GM18517 (cell line): ENCODE data around the gene TCOF1.
A peak's percentile ranks its signal among the peaks of the same experiment; 100 is the strongest.

Source experiments
- ATAC-seq: cut with Tn5 transposase; IDR thresholded peaks from one replicate; pipeline ENCODE4 v1.9.1; 2021; ENCODE audit warnings: mild to moderate bottlenecking, moderate library complexity; ENCODE audit not compliant: unreplicated experiment

Gene TCOF1

DNA sequence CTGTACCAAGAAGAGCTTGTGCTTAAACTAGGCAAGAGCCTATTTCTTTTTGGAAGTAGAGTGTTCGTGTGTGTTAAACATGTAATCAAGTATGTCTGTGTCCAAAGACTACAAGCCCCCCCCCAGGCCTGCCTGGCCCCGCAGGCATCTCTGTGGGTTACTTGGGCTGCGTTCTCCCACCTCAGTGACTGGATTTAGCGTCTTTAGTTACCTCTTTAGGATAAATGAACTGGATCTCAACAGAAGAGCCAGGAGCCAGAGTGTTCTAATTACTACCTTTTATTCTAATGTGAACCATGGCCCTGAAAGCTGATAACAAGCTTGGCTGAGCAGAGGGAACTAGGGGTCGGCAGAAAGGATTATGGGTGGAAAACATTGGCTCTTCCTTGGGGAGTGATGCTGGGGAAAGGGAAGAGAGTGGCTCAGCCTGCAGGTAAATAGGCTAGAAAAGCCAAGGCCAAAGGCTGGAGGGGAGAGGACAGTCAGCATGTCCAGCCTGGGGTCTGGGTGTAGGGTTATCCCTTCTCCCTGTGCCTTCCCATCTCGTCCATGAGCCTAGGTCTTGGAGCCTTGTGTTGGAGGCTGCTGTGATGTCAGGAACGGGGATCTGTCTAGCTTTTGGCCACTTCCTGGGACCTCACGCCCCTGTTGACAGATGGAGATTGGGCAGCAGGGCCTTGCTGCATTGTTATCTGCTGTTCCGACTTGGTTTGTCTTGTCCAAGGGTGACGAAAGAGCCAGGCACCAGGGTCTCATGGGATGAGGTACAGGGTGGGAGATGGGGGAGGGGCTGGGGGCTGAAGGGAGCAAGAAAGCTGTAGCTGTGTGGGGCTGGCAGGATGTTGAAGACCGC, 44.1 kb downstream of the TCOF1 start:
- no peak for ATAC-seq

DNA sequence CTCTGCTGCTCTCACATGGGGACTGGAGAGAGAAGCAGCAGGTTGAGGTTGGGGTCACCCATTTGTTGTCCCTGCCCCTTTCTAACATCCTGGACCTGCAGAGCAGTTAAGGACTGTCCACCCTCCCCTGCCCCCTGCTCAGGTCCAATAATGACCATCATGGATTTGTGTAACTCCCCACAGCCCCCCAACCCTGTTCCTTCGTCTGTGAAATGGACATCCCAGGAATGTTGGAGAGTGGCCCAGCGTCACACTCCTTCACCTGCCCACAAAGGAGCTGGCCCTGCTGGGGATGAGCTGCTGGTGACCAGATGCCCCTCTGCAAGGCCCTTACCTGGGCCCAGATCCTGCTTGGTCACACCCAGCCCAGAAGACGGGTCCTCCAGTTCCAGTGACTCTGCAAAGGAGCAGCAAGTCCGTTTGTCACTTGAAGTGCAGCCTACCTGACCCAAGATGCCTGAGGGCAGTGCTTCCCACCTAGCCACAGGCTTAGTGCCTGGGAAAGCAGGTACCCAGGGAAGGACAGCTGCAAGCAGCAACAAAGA, 44.8 kb downstream of the TCOF1 start:
- ATAC-seq: no peak

DNA sequence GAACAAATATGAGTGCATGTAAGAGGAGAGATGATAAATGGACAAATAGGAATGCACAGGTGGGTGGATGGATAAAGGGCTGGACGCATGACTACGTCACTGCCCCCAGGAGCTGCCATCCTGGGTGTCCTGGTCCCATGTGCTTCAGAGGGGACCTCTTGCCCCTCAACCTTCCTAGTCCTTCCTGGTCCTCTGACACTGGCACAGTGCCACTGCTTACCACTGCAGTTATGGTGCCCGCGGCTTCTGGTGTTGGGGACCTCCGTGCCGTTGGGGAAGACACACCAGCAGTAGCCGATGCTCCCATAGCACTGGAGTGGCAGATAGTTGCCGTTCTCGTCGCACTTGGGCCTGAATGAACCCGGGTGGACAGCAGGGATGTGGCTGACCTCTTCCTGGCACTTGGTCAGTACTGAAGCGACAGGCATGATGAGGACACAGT, 45.4 kb downstream of the TCOF1 start:
- ATAC-seq: no peak

DNA sequence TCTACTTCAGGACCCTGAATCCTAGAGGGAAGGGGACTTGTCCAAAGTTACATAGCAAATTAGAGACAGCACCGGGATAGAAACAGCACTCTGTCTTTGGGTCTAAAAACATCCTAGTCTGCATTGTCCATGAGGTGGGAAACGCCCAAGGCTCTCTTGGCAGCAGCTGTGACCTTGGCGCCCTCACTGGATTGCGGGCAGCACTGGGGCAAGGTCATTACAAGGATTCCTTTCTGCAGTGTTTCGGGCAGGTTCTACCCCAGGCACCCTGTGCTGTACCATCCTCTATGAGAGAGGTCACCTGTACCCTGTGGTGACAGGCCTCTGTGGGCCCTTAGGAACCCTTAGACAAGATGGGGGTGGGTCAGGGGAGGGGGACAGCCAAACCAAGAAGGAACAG, 46.6 kb downstream of the TCOF1 start:
- no peak for ATAC-seq

DNA sequence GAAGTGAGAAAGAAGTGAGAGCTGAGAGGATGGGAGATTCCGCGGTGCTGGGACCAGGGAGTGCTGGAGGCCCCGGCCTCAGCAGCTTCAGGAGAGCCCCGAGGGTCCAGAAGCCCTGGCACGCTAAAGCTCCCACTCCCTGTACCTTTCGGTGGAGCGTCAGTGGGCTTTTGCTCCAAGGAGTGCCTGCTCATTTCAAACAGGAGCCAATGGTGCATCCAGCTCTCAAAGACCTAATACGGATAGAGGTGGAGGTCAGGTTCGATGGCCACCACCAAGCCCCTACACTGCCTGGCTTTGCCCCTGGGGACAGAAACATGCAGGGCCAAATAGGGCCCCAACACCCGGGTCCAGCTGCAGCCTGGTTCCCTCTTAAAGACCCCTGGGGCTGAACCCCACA, 47.0 kb downstream of the TCOF1 start:
- no peak for ATAC-seq

DNA sequence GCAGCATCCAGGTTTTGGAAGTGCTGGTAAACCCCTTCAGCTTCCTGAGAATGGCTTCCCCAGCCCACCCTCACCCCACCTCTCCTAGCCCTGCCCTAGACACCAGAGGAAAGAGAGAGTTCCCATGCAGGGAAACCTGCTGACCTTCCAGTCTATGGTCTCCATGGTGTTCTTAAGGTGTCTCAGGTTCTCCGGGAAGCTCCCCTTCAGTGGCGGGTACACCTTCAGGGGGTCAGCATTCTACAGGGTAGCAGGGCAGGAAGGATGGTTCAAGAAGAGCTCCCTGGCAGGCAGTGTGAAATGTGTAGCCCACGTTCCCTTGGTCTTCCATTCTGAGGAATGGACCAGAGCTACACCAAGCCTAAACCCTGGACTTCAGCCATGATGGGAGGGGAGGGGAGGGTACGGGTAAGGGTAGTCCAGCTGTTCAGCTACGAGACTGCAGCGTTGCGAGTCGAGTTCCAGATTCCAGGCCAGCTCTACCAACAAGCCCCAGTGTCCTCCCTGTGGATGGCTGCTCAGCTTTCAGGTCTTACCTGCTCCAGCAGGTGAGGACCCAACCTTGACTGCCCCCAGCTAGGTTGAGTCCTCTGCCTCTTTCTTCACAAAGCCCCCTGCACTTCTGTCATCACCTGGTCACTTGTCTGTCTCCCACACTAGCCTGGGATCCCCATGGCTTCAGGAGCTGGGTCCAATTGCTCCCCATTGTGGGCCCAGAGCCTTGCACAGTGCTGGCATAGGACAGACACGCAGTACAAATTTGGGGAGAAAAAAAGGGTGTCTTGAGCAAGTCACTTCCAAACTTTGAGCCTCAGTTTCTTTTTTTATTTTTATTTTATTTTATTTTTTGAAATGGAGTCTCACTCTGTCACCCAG, 47.7 kb downstream of the TCOF1 start:
- ATAC-seq: no peak

DNA sequence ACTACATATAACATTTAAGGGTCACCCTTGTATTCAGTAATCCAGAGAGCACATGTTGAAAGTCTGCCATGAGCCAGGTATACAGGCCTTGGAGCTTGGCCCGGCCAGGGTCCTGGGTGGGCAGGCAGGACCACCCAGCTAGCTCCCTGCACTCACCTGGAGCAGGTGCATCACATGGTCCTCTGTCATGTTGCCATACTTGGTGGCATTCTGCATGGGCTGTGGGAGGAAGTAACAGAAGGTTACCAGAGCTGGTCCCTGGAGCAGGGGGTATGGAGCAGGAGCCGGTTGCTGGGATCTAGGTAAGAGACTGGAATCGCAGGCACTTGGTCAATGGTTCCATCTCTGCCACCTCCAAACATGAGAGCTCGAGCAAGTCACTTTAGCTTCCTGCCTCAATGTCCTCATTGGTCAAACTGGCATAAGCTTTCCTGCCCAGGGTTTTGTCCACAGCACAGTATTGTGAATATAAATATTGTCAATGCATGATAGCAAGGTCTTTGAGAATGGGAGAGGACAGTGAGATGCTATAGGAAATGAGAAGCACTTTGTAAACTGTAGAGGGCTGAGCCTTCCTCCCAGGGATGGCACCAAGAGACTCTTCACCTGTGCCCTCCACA, 48.7 kb downstream of the TCOF1 start:
- no peak for ATAC-seq

DNA sequence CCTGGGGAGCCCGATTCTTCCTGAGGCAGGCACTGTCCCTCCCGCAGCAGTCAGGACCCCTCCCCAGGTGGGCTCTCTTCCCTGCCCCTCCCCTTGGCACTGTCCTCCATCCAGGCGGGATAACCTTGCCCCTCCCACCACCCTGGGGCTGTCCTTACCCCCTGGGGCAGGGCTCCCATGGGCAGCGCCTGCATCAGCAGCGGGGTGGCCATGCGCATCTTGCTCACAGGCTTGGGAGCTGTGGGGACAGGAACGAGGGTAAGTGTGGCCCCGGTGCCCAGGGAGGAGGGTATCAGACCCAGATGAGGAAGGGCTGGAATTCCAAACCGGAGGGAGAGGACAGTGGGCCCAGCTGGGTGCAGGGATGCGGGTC, 49.2 kb downstream of the TCOF1 start:
- no peak for ATAC-seq

DNA sequence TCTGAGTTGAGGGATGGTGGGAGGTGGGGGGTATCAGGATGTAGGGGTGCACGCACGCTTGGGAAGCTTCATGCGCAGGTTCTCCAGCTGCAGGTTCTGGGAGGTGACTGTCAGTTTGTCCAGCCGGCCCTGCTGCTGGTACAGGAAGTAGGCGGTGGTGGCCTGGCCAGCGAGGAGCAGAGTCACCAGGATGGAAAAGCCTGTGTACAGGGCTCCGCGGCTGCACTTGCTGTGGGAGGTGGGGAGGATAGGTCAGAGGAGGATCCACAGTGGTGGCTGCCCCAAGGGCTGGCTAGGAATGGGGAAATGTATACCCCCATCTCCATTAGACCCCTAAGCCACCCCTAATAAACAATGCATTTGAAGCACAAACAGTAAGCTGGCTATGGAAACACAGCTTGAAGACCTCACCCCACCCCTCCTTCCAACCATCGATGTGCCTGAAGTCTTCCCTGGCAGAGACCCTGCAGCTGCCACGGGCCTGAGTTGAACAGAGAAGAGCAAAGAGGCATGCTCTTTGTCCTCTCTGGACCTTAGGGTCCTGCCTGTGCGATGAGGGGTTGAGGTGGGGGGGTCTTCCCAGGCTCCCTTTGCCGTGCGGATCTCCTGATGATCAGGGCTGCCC, 49.7 kb downstream of the TCOF1 start:
- ATAC-seq: no peak

DNA sequence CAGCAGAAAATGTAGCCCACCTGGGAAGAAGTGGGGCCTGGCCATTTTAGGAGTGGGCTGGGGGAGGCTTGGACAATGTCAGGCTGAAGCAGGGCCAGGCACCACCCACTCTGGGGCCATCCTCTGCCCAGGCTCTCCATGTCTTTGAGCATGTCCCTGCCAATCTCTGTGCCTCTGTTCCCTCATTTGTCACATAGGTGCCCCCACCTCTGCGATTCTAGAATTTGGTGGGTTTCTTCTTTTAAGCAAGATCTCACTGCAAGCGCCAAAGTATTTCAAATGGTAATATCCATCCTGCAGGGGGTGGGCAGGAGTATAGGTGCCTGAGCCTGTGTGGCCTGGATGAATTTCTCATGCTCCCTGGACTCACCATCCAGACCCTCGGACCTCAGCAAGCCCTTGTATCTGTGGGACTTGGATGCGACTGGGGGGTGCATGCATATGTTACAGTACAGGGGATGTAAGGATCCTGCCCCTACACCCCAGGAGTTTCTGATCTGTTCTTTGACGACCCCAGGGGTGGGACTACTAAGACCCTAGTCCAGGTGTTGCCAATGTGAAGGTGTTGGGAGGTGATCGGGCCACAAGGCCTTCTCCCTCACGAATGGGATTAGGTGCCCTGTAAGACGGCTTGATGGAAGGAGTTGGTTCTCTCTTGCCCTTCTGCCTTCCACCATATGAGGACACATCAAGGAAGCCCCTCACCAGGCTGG, 50.9 kb downstream of the TCOF1 start:
- ATAC-seq: no peak

DNA sequence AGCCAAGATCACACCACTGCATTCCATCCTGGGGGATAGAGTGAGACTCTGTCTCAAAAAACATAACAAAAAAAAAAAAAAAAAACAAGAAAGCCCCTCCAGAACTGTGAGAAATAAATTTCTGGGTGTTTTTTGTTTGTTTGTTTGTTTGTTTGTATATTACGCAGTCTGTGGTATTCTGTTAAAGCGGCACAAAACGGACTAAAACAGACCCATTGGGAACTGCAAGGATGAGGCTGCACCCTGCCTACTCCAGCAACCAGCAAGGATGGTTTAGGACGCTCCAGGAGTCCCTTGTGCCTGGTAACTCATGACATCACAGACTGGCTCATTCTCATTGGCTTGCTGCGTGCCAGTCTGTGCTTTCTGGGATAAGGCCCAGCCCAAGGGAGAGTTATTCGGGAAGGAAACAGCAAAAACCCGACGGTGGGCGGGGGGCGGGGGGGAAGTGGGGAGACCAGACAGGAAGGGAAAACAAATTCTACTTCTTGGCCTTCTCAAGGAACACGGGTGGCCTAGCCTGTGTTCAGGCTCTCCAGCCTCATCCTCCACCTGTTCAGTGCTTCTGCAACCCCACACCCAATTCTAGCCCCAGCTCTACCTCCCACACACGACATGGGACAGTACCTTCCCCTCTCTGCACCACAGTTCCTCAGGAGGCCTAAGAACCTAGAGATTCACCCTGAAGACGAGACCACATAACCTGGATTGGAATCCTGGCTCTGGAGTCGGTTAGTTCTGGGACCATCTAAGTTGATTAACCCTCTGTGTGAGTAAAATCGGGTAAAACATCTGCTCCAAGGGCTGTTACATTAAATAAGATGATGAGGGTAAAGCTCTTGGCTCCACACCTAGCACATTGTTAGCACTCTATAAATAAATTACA, 52.4 kb downstream of the TCOF1 start:
- no peak for ATAC-seq

DNA sequence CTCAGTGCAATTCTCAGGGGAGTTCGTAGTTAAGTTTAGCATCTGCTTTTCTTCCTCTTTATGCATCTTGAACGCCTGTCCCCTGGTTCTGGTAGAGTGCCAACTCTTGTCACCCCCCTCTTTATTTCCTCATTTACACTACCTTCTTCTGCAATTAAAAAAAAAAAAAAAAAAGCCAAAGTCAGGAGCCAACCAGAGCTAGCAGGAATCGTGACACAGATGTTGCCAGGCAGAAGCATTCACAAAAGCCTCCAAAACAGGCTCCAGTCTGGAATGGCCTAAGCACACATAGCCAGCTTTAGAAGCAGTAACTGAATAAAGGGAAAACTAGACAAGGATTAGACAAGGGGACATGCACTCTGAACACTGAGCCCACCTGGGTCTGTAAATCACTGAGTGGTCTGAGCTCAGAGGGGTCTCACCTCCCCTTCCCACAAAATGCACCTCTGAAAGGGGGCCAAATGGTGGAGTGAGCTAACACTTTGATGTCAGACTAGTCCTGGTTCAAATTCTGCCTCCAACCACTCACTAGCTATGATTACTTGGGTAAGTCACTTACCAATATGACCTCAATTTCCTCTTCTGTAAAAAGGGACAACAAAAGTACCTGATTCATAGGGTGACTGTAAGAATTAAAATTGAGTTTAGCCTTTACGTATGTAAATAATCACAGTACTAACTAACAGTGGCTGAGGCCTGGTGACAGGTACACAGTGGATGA, 53.2 kb downstream of the TCOF1 start:
- no peak for ATAC-seq

DNA sequence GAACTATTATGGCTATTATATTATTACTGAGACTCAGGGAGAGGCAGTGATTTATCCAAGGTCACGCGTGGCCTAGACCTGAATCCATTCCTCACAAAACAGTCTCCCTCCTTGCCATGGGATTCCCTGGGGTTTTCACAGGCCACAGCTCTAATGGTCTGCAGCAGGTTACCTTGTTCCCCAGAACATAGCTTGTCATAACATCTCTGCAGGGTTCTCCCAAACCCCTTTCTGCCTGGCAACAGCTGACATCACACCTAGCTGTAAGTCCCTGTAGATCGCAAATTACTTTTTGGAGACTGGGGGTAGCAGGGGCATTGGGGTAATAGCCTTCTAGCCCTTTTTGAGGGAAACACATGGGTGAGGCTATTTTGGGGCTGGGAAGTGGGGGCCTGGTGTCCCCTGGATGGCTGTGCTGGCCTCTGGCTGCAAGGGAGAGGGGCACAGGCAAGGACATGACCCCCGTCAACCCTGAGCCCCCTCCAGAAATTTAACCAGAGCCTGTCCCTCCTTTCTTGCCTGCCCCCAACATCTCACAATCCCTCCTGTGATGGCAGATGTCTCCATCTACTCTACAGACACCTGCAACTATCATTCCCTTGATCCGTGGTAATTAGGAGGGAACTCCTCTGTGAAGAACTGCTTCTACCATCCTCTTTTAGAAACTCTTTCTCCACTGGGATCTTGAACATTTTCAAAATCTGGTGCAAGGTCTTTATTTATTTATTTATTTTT, 53.9 kb downstream of the TCOF1 start:
- no peak for ATAC-seq

DNA sequence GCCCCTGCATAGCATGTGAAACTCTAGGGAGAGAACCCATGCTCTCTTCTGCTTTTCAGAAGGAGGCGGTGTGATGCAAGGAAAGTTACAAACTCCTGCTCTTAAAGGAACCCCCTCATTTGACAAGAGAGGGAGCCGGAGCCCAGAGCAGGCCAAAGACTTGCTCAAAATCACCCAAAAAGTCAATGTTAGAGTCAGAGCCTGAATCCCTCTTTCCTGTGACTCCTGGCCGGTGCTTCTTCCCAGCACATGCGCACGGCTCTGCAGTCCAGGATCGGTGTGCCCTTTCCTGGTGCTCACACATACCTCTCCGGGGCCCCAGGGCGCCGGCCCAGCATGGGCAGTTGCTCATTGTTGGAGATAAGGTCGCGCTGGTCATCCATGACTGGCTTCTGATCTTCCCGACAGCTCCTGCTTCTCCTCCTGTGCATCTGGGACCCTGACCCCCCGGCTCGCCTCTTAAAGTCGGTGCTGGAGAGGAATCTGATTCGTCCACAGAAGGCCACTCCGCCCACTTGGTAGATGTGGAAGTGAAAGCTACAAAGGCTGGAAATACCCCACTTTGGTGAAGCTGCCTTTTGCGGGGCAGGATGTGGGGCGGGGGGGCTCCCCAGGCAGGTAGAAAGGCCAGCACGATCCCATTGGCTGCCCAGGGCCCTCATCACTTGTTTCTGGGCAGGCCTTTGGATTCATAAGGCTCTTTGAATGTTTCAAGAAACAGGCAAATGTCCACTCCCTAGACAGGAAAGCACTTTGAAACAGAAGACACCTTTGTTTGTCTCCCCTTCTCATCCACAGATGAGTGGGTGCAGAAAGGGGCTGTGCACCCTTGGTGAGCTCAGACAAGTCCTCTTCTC, 55.0 kb downstream of the TCOF1 start, which contains the start of gene CD74:
Gene CD74 (minus strand): TSS at position 592 of the 857 bp plus-strand sequence. CDS start 161 bp downstream, at position 431.
- ATAC-seq: peak; percentile 74

DNA sequence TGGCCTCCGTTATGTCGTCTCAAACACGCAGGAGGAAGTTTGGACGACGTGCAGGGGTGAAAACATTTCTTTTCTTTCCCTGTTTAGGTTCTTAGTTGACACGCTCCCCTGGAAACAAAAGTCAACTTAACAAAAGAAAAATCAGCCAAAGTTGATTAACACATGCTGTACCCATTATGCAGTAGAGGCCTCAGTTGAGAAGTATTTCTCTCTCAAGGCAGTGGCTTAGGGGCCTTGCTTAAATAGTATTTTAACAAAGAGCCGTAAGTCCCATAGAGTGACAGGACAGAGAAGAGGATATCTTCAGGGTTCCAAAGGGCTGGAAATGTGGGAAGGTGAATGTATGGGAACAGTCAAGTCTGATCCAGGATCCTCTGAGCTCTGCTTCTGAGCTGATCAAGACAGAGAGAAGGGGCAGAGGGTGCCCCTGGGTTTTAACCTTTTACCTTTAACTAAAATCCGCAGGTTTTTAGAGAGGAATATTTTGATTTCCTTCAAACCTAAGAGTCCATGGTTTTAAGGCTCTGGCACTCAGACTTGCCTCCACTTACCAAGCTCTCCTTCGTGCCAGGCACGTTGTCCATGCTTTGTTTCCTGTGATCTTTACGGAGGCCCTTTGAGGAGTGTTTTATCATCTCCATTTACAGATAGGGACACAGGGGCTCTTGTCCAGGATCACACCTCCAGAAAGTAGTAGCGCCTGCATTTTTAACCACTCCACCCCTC, 55.8 kb downstream of the TCOF1 start:
- no peak for ATAC-seq
